ENCODE measurements around the gene MAML2. TPM values are rescaled to one million over a fixed set of nuclear protein-coding genes. Genes with fewer than 3 reads are reported as not detected.

The MAML2 gene
- total and polyA plus RNA-seq, 2 donors: 7.9 to 9.8 TPM

GRCh38 chr11:96167787-96168186 lies 175.2 kb downstream of the MAML2 start:
- DNase-seq (ENCODE audit: low read depth in 6 of 9, low spot score in 9 of 9): no peak
- no peak overlapping the region for H3K4me3 ChIP-seq (ENCODE audit: low read length in 2 of 2)
- 96% methylated on average over 3 of the region's 3 CpGs for WGBS
- H3K27ac ChIP-seq (ENCODE audit: low read depth in 1 of 2, low read length in 1 of 2): no peak overlapping the region
- H3K4me1 ChIP-seq (ENCODE audit: control insufficient read depth in 2 of 2, insufficient read depth in 2 of 2, low read length in 2 of 2): peaks cover 0 to 6% of the 10 kb centered on the region in 2 donors
- no peaks in the 10 kb centered on the region for H3K27me3 ChIP-seq (ENCODE audit: control insufficient read depth in 2 of 2, insufficient read depth in 1 of 2, low read length in 1 of 2)
- H3K9me3 ChIP-seq (ENCODE audit: control insufficient read depth in 2 of 2, insufficient read depth in 1 of 2, low read length in 1 of 2): no peaks in the 10 kb centered on the region
- peaks cover 0 to 2% of the 10 kb centered on the region in 2 donors for H3K36me3 ChIP-seq (ENCODE audit: control insufficient read depth in 2 of 2, insufficient read depth in 2 of 2, low read length in 1 of 2)

GRCh38 chr11:96167203-96167758 lies 175.7 kb downstream of the MAML2 start:
- no peak for DNase-seq (ENCODE audit: low read depth in 6 of 9, low spot score in 9 of 9)
- Histone ChIP-seq H3K4me1 (ENCODE audit: control insufficient read depth in 2 of 2, insufficient read depth in 2 of 2, low read length in 2 of 2) (peaks cover 0 to 5% of the 10 kb centered on the region in 2 donors), H3K27me3 (ENCODE audit: control insufficient read depth in 2 of 2, insufficient read depth in 1 of 2, low read length in 1 of 2) (no peaks in the 10 kb centered on the region), H3K36me3 (ENCODE audit: control insufficient read depth in 2 of 2, insufficient read depth in 2 of 2, low read length in 1 of 2) (peaks cover 0 to 2% of the 10 kb centered on the region in 2 donors), H3K9me3 (ENCODE audit: control insufficient read depth in 2 of 2, insufficient read depth in 1 of 2, low read length in 1 of 2) (no peaks in the 10 kb centered on the region), H3K4me3 (ENCODE audit: low read length in 2 of 2) (no peak overlapping the region), H3K27ac (ENCODE audit: low read depth in 1 of 2, low read length in 1 of 2) (no peak overlapping the region)
- WGBS: 96% methylated on average over 4 of the region's 4 CpGs

GRCh38 chr11:96162816-96163499 lies 180.0 kb downstream of the MAML2 start:
- no peaks in the 10 kb centered on the region for H3K36me3 ChIP-seq (ENCODE audit: control insufficient read depth in 2 of 2, insufficient read depth in 2 of 2, low read length in 1 of 2)
- no peaks in the 10 kb centered on the region for H3K9me3 ChIP-seq (ENCODE audit: control insufficient read depth in 2 of 2, insufficient read depth in 1 of 2, low read length in 1 of 2)
- peak overlapping the region in 1 of 2 donors; percentile 11 for H3K27ac ChIP-seq (ENCODE audit: low read depth in 1 of 2, low read length in 1 of 2)
- WGBS: 97% methylated on average over 6 of the region's 6 CpGs
- no peak overlapping the region for H3K4me3 ChIP-seq (ENCODE audit: low read length in 2 of 2)
- DNase-seq (ENCODE audit: low read depth in 6 of 9, low spot score in 9 of 9): no peak
- H3K27me3 ChIP-seq (ENCODE audit: control insufficient read depth in 2 of 2, insufficient read depth in 1 of 2, low read length in 1 of 2): no peaks in the 10 kb centered on the region
- peaks cover 2 to 5% of the 10 kb centered on the region in 2 donors for H3K4me1 ChIP-seq (ENCODE audit: control insufficient read depth in 2 of 2, insufficient read depth in 2 of 2, low read length in 2 of 2)

- WGBS: 97% methylated on average over 10 of the region's 10 CpGs
- no peak for DNase-seq (ENCODE audit: low read depth in 6 of 9, low spot score in 9 of 9)
- Histone ChIP-seq H3K36me3 (ENCODE audit: control insufficient read depth in 2 of 2, insufficient read depth in 2 of 2, low read length in 1 of 2) (no peaks in the 10 kb centered on the region), H3K4me3 (ENCODE audit: low read length in 2 of 2) (no peak overlapping the region), H3K27ac (ENCODE audit: low read depth in 1 of 2, low read length in 1 of 2) (no peak overlapping the region), H3K9me3 (ENCODE audit: control insufficient read depth in 2 of 2, insufficient read depth in 1 of 2, low read length in 1 of 2) (no peaks in the 10 kb centered on the region), H3K27me3 (ENCODE audit: control insufficient read depth in 2 of 2, insufficient read depth in 1 of 2, low read length in 1 of 2) (no peaks in the 10 kb centered on the region), H3K4me1 (ENCODE audit: control insufficient read depth in 2 of 2, insufficient read depth in 2 of 2, low read length in 2 of 2) (peaks cover 2 to 7% of the 10 kb centered on the region in 2 donors)
Measured at GRCh38 chr11:96161307-96162089, 181.5 kb downstream of the MAML2 start.

GRCh38 chr11:96160732-96161306 lies 182.2 kb downstream of the MAML2 start:
- H3K36me3 ChIP-seq (ENCODE audit: control insufficient read depth in 2 of 2, insufficient read depth in 2 of 2, low read length in 1 of 2): no peaks in the 10 kb centered on the region
- no peak overlapping the region for H3K4me3 ChIP-seq (ENCODE audit: low read length in 2 of 2)
- WGBS: 93% methylated on average over 7 of the region's 7 CpGs
- H3K27ac ChIP-seq (ENCODE audit: low read depth in 1 of 2, low read length in 1 of 2): no peak overlapping the region
- DNase-seq (ENCODE audit: low read depth in 6 of 9, low spot score in 9 of 9): no peak
- no peaks in the 10 kb centered on the region for H3K9me3 ChIP-seq (ENCODE audit: control insufficient read depth in 2 of 2, insufficient read depth in 1 of 2, low read length in 1 of 2)
- H3K27me3 ChIP-seq (ENCODE audit: control insufficient read depth in 2 of 2, insufficient read depth in 1 of 2, low read length in 1 of 2): no peaks in the 10 kb centered on the region
- H3K4me1 ChIP-seq (ENCODE audit: control insufficient read depth in 2 of 2, insufficient read depth in 2 of 2, low read length in 2 of 2): peaks cover 2 to 13% of the 10 kb centered on the region in 2 donors

GRCh38 chr11:96159968-96160367 lies 183.0 kb downstream of the MAML2 start:
- Histone ChIP-seq H3K4me3 (ENCODE audit: low read length in 2 of 2) (no peak overlapping the region), H3K4me1 (ENCODE audit: control insufficient read depth in 2 of 2, insufficient read depth in 2 of 2, low read length in 2 of 2) (peaks cover 2 to 17% of the 10 kb centered on the region in 2 donors), H3K9me3 (ENCODE audit: control insufficient read depth in 2 of 2, insufficient read depth in 1 of 2, low read length in 1 of 2) (no peaks in the 10 kb centered on the region), H3K27ac (ENCODE audit: low read depth in 1 of 2, low read length in 1 of 2) (no peak overlapping the region), H3K27me3 (ENCODE audit: control insufficient read depth in 2 of 2, insufficient read depth in 1 of 2, low read length in 1 of 2) (no peaks in the 10 kb centered on the region), H3K36me3 (ENCODE audit: control insufficient read depth in 2 of 2, insufficient read depth in 2 of 2, low read length in 1 of 2) (no peaks in the 10 kb centered on the region)
- 65% methylated on average over 6 of the region's 6 CpGs for WGBS
- no peak for DNase-seq (ENCODE audit: low read depth in 6 of 9, low spot score in 9 of 9)

GRCh38 chr11:96158126-96158525 lies 184.9 kb downstream of the MAML2 start:
- H3K4me1 ChIP-seq (ENCODE audit: control insufficient read depth in 2 of 2, insufficient read depth in 2 of 2, low read length in 2 of 2): peaks cover 2 to 17% of the 10 kb centered on the region in 2 donors
- H3K9me3 ChIP-seq (ENCODE audit: control insufficient read depth in 2 of 2, insufficient read depth in 1 of 2, low read length in 1 of 2): no peaks in the 10 kb centered on the region
- WGBS: 92% methylated on average over 1 of the region's 1 CpG
- no peak overlapping the region for H3K27ac ChIP-seq (ENCODE audit: low read depth in 1 of 2, low read length in 1 of 2)
- no peak for DNase-seq (ENCODE audit: low read depth in 6 of 9, low spot score in 9 of 9)
- no peaks in the 10 kb centered on the region for H3K36me3 ChIP-seq (ENCODE audit: control insufficient read depth in 2 of 2, insufficient read depth in 2 of 2, low read length in 1 of 2)
- no peak overlapping the region for H3K4me3 ChIP-seq (ENCODE audit: low read length in 2 of 2)
- H3K27me3 ChIP-seq (ENCODE audit: control insufficient read depth in 2 of 2, insufficient read depth in 1 of 2, low read length in 1 of 2): no peaks in the 10 kb centered on the region

- Histone ChIP-seq H3K4me1 (ENCODE audit: control insufficient read depth in 2 of 2, insufficient read depth in 2 of 2, low read length in 2 of 2) (peaks cover 2 to 17% of the 10 kb centered on the region in 2 donors), H3K36me3 (ENCODE audit: control insufficient read depth in 2 of 2, insufficient read depth in 2 of 2, low read length in 1 of 2) (no peaks in the 10 kb centered on the region), H3K27me3 (ENCODE audit: control insufficient read depth in 2 of 2, insufficient read depth in 1 of 2, low read length in 1 of 2) (no peaks in the 10 kb centered on the region), H3K4me3 (ENCODE audit: low read length in 2 of 2) (no peak overlapping the region), H3K27ac (ENCODE audit: low read depth in 1 of 2, low read length in 1 of 2) (peak overlapping the region in 1 of 2 donors; percentile 64), H3K9me3 (ENCODE audit: control insufficient read depth in 2 of 2, insufficient read depth in 1 of 2, low read length in 1 of 2) (no peaks in the 10 kb centered on the region)
- DNase-seq (ENCODE audit: low read depth in 6 of 9, low spot score in 9 of 9): no peak
Measured at GRCh38 chr11:96157517-96157873, 185.5 kb downstream of the MAML2 start.

- WGBS: 93% methylated on average over 3 of the region's 3 CpGs
Measured at GRCh38 chr11:96156379-96156722, 186.6 kb downstream of the MAML2 start.

More at GRCh38 chr11:96156379-96156722, 186.6 kb downstream of the MAML2 start:
- H3K4me1 ChIP-seq (ENCODE audit: control insufficient read depth in 2 of 2, insufficient read depth in 2 of 2, low read length in 2 of 2): peaks cover 2 to 19% of the 10 kb centered on the region in 2 donors
- H3K27ac ChIP-seq (ENCODE audit: low read depth in 1 of 2, low read length in 1 of 2): peak overlapping the region; percentile 55 to 75
- no peaks in the 10 kb centered on the region for H3K36me3 ChIP-seq (ENCODE audit: control insufficient read depth in 2 of 2, insufficient read depth in 2 of 2, low read length in 1 of 2)
- DNase-seq (ENCODE audit: low read depth in 6 of 9, low spot score in 9 of 9): no peak
- no peaks in the 10 kb centered on the region for H3K9me3 ChIP-seq (ENCODE audit: control insufficient read depth in 2 of 2, insufficient read depth in 1 of 2, low read length in 1 of 2)
- H3K4me3 ChIP-seq (ENCODE audit: low read length in 2 of 2): no peak overlapping the region
- H3K27me3 ChIP-seq (ENCODE audit: control insufficient read depth in 2 of 2, insufficient read depth in 1 of 2, low read length in 1 of 2): no peaks in the 10 kb centered on the region

All from thymus (tissue), 11 donors.